GM18519 (cell line): ENCODE data around the gene UBE2L6.

Experiments
- ATAC-seq: cut with Tn5 transposase; IDR thresholded peaks from one replicate; pipeline ENCODE4 v1.9.1; 2021; ENCODE audit warnings: mild to moderate bottlenecking, moderate library complexity; ENCODE audit not compliant: unreplicated experiment, low FRiP score

UBE2L6 gene

DNA sequence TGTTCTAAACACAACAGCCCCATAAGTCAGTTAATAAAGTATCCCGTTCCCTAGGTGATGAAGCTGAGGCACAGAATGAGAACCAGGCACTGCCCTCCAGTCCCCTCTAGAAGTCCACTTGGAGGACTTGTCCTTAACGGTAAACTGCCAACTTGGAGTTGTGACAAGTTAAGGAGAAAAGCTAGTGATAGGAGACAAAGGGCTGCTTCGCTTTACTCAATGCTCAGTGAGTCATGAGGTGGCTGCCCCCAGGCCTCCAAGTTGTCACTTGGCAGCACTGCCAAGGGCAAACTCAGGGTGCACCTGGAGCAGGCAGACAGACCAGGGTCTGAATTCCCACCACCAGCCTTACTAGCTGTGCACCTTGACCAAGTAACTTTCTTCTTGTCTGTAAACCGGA lies 65.5 kb downstream of the UBE2L6 start:
- ATAC-seq = no peak
